ENCODE data around the gene GMDS.
A peak's percentile ranks its signal among the peaks of the same experiment; 100 is the strongest.

The GMDS gene

GRCh38 chr6:1641343-1641885 lies 604.0 kb downstream of the GMDS start:
- no peak overlapping the region for H3K4me3 ChIP-seq (ENCODE audit: low read depth, low read length)
- DNase-seq (ENCODE audit: low read depth): no peak

- DNase-seq (ENCODE audit: low read depth): no peak
Observed at GRCh38 chr6:1640476-1640875, 604.9 kb downstream of the GMDS start.

GRCh38 chr6:1639430-1639829 lies 606.0 kb downstream of the GMDS start:
- DNase-seq (ENCODE audit: low read depth): no peak
- H3K4me3 ChIP-seq (ENCODE audit: low read depth, low read length): no peak overlapping the region

More at GRCh38 chr6:1640476-1640875, 604.9 kb downstream of the GMDS start:
- H3K4me3 ChIP-seq (ENCODE audit: low read depth, low read length): no peak overlapping the region

GRCh38 chr6:1636971-1637871 lies 608.2 kb downstream of the GMDS start:
- DNase-seq (ENCODE audit: low read depth): no peak

GRCh38 chr6:1636272-1636825 lies 609.1 kb downstream of the GMDS start:
- no peak for DNase-seq (ENCODE audit: low read depth)
- no peak overlapping the region for H3K4me3 ChIP-seq (ENCODE audit: low read depth, low read length)

More at GRCh38 chr6:1636971-1637871, 608.2 kb downstream of the GMDS start:
- no peak overlapping the region for H3K4me3 ChIP-seq (ENCODE audit: low read depth, low read length)

- H3K4me3 ChIP-seq (ENCODE audit: low read depth, low read length): no peak overlapping the region
- no peak for DNase-seq (ENCODE audit: low read depth)
Observed at GRCh38 chr6:1635305-1636010, 609.9 kb downstream of the GMDS start.

GRCh38 chr6:1634081-1634480 lies 611.3 kb downstream of the GMDS start:
- no peak overlapping the region for H3K4me3 ChIP-seq (ENCODE audit: low read depth, low read length)
- DNase-seq (ENCODE audit: low read depth): no peak

GRCh38 chr6:1633366-1634021 lies 611.9 kb downstream of the GMDS start:
- no peak for DNase-seq (ENCODE audit: low read depth)
- H3K4me3 ChIP-seq (ENCODE audit: low read depth, low read length): no peak overlapping the region

GRCh38 chr6:1631251-1631650 lies 614.2 kb downstream of the GMDS start:
- H3K4me3 ChIP-seq (ENCODE audit: low read depth, low read length): no peak overlapping the region
- DNase-seq (ENCODE audit: low read depth): no peak

GRCh38 chr6:1630771-1631217 lies 614.6 kb downstream of the GMDS start:
- no peak overlapping the region for H3K4me3 ChIP-seq (ENCODE audit: low read depth, low read length)
- no peak for DNase-seq (ENCODE audit: low read depth)

GRCh38 chr6:1630212-1630770 lies 615.1 kb downstream of the GMDS start:
- no peak overlapping the region for H3K4me3 ChIP-seq (ENCODE audit: low read depth, low read length)
- DNase-seq (ENCODE audit: low read depth): no peak

GRCh38 chr6:1629316-1629715 lies 616.1 kb downstream of the GMDS start:
- no peak for DNase-seq (ENCODE audit: low read depth)
- H3K4me3 ChIP-seq (ENCODE audit: low read depth, low read length): no peak overlapping the region

- no peak overlapping the region for H3K4me3 ChIP-seq (ENCODE audit: low read depth, low read length)
- no peak for DNase-seq (ENCODE audit: low read depth)
Observed at GRCh38 chr6:1627827-1628560, 617.4 kb downstream of the GMDS start.

GRCh38 chr6:1626481-1626880 lies 618.9 kb downstream of the GMDS start:
- H3K4me3 ChIP-seq (ENCODE audit: low read depth, low read length): no peak overlapping the region
- no peak for DNase-seq (ENCODE audit: low read depth)

- no peak for DNase-seq (ENCODE audit: low read depth)
- no peak overlapping the region for H3K4me3 ChIP-seq (ENCODE audit: low read depth, low read length)
Observed at GRCh38 chr6:1625794-1626435, 619.5 kb downstream of the GMDS start.

- no peak for DNase-seq (ENCODE audit: low read depth)
- H3K4me3 ChIP-seq (ENCODE audit: low read depth, low read length): peak overlapping the region; percentile 61
Observed at GRCh38 chr6:1624851-1625781, 620.3 kb downstream of the GMDS start.

Data from skeletal muscle cell (primary cell).